ENCODE results near the gene PARL.
"Not testable (repeated sequence)": the region's sequence is repeated elsewhere in the genome, so short reads cannot be mapped to it uniquely, and the experiment has no call there.

PARL gene

GRCh38 chr3:183904833-183905780 lies 20.4 kb upstream of the PARL start:
- no peak for DNase-seq (ENCODE audit: low spot score)

- DNase-seq (ENCODE audit: low spot score) = no peak
These were observed 13.3 kb upstream of the PARL start for GRCh38 chr3:183898028-183898431.

GRCh38 chr3:183897606-183898005 lies 12.9 kb upstream of the PARL start:
- no peak for DNase-seq (ENCODE audit: low spot score)

DNA sequence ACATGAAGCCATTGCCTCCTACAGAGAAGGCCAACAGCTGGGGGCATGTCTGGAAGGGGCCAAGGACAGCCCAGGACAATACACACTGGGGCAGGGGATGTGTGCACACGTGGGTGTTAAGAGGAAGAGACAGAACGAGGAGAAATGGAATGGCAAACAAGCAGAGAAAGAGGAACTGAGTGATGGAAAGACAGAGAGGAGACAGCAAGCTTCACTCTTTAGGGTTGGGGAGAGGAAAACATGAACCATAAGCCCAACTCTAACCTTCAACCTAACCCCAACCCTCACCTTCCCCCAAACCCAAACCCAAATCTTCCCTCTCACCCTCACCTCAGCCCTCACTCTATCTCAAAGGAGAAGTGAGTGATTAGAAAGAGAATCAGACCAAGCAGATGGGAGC lies 11.9 kb upstream of the PARL start:
- no peak for DNase-seq (ENCODE audit: low spot score)

DNA sequence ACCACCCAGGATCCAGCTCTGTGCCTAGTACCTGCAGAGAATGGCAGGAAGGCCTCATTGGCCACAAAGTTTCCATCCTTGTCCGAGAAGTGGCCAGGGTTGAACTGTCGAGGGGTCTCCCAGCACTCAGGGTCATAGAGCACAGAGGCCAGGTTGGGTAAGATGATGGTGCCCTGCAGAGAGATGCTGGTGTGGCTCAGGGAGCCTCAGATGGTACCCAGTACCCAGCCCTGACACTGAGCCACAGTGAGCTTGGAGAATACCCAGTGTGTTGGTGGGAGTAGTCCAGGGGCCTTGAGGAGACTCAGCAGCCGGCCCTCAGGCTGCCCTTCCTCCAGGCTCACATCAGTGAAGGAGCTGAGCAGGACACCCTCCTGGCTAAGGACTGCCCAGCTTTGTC lies 11.5 kb upstream of the PARL start:
- DNase-seq (ENCODE audit: low spot score) = no peak

DNA sequence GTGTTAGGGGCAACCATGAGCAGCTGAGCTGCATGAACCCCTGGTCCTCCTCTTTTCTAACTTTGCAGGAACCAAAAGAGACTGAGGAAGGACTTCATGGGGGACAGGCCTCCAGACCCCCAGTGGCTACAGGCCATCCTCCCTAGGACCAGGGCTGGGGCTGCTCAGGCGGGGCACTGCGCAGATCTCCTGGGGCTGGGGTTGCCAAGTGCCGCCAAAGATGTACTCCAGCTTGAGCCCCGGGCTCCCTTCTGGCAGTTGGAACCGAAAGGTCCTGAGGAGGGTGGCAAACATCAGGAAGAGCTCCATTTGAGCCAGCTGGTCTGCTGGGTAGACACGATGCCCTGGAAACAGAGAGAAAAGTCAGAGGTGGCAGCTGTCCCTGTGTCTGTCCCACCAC lies 11.1 kb upstream of the PARL start:
- no peak for DNase-seq (ENCODE audit: low spot score)

DNA sequence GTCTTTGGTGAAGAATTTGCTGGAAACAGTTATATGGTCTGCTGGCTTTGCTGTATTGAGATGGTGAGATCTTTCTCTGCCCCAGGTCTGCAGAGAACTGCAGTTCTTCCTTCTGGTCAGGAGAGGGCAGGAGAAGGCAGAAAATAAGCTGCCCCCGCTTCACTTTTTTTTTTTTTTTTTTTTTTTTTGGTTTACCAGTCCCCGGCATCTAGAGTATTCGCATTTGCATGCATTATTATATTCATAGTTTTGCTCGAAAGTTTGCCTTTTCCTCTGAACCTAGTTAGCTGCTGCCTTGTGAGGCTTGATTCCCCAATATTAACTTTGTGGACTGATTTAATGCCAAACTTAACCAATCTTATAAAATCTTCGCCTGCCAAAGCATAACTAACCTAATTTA lies 10.6 kb upstream of the PARL start:
- peak; percentile 48 for DNase-seq (ENCODE audit: low spot score)

DNA sequence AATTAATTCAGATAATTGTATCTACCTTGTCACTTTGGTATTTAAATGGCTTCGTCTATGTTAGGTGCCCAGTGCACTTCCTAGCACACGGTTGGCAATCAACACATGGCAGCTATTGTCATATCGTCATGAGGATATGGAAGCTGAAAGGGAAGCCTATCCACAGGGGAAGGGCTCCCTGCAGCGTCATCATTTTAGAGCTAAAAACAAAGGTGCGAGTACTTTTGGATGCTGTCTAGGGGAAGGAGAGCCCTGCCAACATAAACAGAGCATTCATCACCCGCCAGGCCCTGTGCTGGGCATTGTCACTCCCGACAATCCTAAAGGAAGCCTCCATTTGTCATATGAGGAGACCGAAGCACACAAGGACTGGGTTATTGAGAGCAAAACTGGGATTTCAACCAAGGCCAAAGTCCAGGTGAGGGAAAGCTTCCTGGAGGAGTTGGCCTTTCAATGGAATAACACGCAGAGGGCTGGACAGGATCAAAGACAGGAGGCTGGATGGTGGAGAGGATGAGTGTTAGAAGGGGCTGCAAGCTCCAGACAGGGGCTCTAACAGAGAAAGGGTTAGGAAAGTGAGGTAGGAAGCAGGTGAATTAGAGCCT lies 8.0 kb upstream of the PARL start:
- no peak for DNase-seq (ENCODE audit: low spot score)

GRCh38 chr3:183885766-183886165 lies 1.1 kb upstream of the PARL start:
- no peak for DNase-seq (ENCODE audit: low spot score)

DNA sequence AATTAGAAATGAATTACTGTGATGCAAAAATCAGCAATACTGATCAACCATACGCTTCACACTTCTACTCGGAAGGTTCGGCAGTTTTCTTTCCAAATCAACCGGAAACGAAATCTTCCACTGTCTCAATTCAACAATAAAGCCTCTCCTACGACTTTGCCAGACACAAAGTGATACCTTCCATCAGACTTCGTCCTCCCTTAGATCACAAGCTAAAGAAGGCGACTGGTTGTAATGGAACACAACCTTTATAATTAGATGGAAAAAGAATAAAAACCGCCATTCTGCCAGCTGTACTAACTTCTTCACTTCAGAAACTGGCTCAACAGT lies 618 bp downstream of the PARL start:
- no peak for DNase-seq (ENCODE audit: low spot score)

DNA sequence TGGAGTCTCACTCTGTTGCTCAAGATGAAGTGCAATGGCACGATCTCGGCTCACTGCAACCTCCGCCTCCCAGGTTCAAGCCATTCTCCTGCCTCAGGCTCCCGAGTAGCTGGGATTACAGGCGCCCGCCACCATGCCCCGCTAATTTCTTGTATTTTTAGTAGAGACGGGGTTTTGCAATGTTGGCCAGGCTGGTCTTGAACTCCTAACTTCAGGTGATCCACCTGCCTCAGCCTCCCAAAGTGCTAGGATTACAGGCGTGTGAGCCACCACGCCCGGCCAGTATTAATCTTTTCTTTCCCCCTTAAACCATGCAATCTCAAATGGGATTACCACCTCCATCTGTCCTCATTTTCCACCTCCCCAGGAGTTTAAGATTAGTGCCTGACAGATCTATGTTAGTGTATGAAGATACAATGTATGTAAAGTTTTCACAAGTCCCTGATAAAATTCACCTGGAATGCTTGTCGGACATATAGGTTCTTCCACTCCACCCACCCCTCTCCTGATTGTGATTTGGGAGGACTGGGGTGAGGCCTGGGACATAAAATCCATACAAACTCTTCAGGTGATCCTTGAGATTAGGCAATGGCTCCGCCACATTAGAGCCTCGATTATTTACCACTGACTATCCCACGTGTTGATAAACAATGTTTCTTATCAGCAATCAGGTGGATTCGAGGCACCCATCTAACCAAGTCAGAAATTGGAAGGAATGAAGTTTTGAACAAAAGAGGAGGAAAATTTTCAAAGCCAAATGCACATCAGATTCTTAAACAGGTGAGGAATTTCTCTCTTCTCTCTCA lies 1.2 kb downstream of the PARL start:
- DNase-seq (ENCODE audit: low spot score) = no peak

- no peak for DNase-seq (ENCODE audit: low spot score)
These were observed 4.6 kb downstream of the PARL start for GRCh38 chr3:183880121-183880520.

- no peak for DNase-seq (ENCODE audit: low spot score)
These were observed 5.4 kb downstream of the PARL start for GRCh38 chr3:183879243-183879642.

DNA sequence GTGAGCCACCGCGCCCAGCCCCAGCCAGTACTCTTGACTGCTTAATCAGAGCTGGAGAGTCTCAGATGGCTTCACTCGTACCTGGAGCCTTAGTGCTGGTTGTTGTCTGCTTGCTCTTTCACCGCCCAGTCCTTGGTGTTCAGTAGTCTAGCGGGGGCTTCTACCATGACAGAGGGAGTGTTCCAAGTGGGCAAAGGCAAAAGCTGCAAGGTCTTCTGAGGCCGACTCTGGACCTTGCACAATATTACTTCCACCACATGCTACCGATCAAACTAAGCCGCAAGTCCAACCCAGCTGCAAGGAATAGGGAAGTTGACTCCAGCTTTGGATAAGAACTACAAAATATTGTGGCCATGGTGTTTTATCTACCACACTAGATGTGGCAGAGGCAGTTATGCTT lies 6.6 kb downstream of the PARL start:
- peak; percentile 65 for DNase-seq (ENCODE audit: low spot score)

- DNase-seq (ENCODE audit: low spot score) = not testable (repeated sequence)
These were observed 7.5 kb downstream of the PARL start for GRCh38 chr3:183877227-183877626.

- no peak for DNase-seq (ENCODE audit: low spot score)
These were observed 9.3 kb downstream of the PARL start for GRCh38 chr3:183875411-183875810.

- DNase-seq (ENCODE audit: low spot score) = no peak
These were observed 10.8 kb downstream of the PARL start for GRCh38 chr3:183873914-183874313.

- no peak for DNase-seq (ENCODE audit: low spot score)
These were observed 13.1 kb downstream of the PARL start for GRCh38 chr3:183871541-183871940.

DNA sequence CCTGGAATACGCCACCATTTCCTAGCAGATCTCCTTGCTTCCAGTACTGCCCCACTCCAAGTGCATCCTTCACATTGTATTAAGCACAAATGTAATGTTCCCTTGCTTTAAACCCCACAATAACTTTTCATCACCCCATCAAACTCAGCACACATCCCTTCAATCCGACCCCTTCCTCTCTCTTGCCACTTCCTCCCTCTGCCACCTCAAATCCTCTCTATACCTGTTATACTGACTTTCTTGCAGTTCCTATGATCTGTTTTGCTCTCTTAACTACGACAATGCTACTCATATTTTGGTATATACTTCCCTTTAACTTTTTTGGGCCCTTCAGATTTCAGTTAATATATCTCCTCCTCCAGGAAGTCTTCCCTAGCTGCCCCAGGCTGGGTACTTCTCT lies 14.1 kb downstream of the PARL start:
- DNase-seq (ENCODE audit: low spot score) = no peak

DNA sequence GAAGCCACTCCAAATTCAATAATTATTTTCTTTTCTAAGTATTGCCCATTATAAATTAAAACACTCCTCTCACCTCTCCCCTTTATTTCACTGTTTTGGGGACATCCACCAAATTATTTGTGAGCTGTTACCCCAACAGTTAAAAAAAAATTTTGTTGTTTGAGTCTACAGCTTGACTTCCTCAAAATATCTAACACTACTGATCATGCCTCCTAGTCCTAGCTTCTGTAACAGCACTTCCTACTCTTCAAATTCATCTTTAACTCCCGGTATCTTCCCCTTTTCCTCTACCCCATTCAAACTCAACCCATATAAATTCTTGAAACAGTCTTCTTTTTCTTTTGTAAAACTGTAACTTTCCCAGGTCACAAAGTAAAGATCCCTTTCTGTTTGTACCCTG lies 15.9 kb downstream of the PARL start:
- no peak for DNase-seq (ENCODE audit: low spot score)

- DNase-seq (ENCODE audit: low spot score) = no peak
These were observed 22.1 kb downstream of the PARL start for GRCh38 chr3:183862610-183863009.

- no peak for DNase-seq (ENCODE audit: low spot score)
These were observed 26.8 kb downstream of the PARL start for GRCh38 chr3:183857863-183858262.
